Measurements from ENCODE around the gene RARRES2. TPM values are rescaled to one million over a fixed set of nuclear protein-coding genes. Genes with fewer than 3 reads are reported as not detected.

The RARRES2 gene
- polyA plus RNA-seq, 2 of the 4 experiments (the other 2 are of a cell fraction) = not detected

GRCh38 chr7:150343225-150343624 lies 1.8 kb upstream of the RARRES2 start:
- ChIA-PET POLR2A (no interaction called here), CTCF (interaction anchor here (1.2 to 2.7 kb wide), 2 partner anchors 13 to 15 kb away, joined by 4 to 11 read pairs; no protein-coding TSS in a partner anchor)
- peaks cover 16% of the 10 kb centered on the region; the same call in 1 of the 3 replicates for H3K9me3 ChIP-seq
- H3K4me1 ChIP-seq = no peaks in the 10 kb centered on the region
- FAIRE-seq (no peak), DNase-seq (ENCODE audit: low read depth in 1 of 2, low spot score in 1 of 2) (no peak), ATAC-seq (no peak)
- H3K4me3 ChIP-seq = no peak overlapping the region
- no peak overlapping the region for H3K27ac ChIP-seq
- TF ChIP-seq RFX5 (IDR thresholded peaks at IDR 0.05) (no peak), EHMT2 (IDR thresholded peaks at IDR 0.05; ENCODE audit: low read depth) (no peak)
- H3K4me2 ChIP-seq = no peak overlapping the region
- 0% methylated on average over 2 of the region's 2 CpGs for WGBS (ENCODE audit: missing lambda C conversion rate)

GRCh38 chr7:150342121-150342408 lies 636 bp upstream of the RARRES2 start:
- ChIA-PET CTCF (interaction anchor here (1.2 to 2.7 kb wide), 2 partner anchors 14 to 16 kb away, joined by 4 to 11 read pairs; no protein-coding TSS in a partner anchor), POLR2A (no interaction called here)
- Histone ChIP-seq H3K27ac (no peak overlapping the region), H3K9me3 (peaks cover 16% of the 10 kb centered on the region; the same call in 1 of the 3 replicates), H3K4me2 (no peak overlapping the region), H3K4me3 (no peak overlapping the region), H3K4me1 (no peaks in the 10 kb centered on the region)
- no peak for FAIRE-seq
- no peak for TF ChIP-seq ATOH8 (CRISPR knock-in tag; IDR thresholded peaks at IDR 0.05; ENCODE audit: low read depth)
- TF ChIP-seq HDAC2 (IDR thresholded peaks at IDR 0.05) = no peak
- TF ChIP-seq HOXB13 (CRISPR knock-in tag; IDR thresholded peaks at IDR 0.05; ENCODE audit: low read depth) = no peak
- TF ChIP-seq FOSB (CRISPR knock-in tag; IDR thresholded peaks at IDR 0.05) = no peak
- TF ChIP-seq ZSCAN20 (CRISPR knock-in tag; IDR thresholded peaks at IDR 0.05) = no peak
- no peak for TF ChIP-seq BCL3 (IDR thresholded peaks at IDR 0.05)
- TF ChIP-seq HEYL (CRISPR knock-in tag; IDR thresholded peaks at IDR 0.05) = no peak
- no peak for TF ChIP-seq MAZ (IDR thresholded peaks at IDR 0.05; ENCODE audit: borderline replicate concordance, low read depth, low read length)
- TF ChIP-seq RNF2 (IDR thresholded peaks at IDR 0.05; ENCODE audit: borderline replicate concordance, low read depth) = no peak
- no peak for TF ChIP-seq HMGXB4 (CRISPR knock-in tag; IDR thresholded peaks at IDR 0.05; ENCODE audit: borderline replicate concordance)
- TF ChIP-seq FOXS1 (CRISPR knock-in tag; IDR thresholded peaks at IDR 0.05) = no peak
- TF ChIP-seq SMC3 (IDR thresholded peaks at IDR 0.05) = no peak
- no peak for TF ChIP-seq RARB (CRISPR knock-in tag; IDR thresholded peaks at IDR 0.05)
- TF ChIP-seq NFE2L2 (conservative IDR thresholded peaks at IDR 0.05; ENCODE audit: low read length) = no peak
- no peak for TF ChIP-seq RCOR1 (IDR thresholded peaks at IDR 0.05; ENCODE audit: low read depth, low read length)
- TF ChIP-seq MAX (IDR thresholded peaks at IDR 0.05) = no peak
- TF ChIP-seq, protein P1, sequence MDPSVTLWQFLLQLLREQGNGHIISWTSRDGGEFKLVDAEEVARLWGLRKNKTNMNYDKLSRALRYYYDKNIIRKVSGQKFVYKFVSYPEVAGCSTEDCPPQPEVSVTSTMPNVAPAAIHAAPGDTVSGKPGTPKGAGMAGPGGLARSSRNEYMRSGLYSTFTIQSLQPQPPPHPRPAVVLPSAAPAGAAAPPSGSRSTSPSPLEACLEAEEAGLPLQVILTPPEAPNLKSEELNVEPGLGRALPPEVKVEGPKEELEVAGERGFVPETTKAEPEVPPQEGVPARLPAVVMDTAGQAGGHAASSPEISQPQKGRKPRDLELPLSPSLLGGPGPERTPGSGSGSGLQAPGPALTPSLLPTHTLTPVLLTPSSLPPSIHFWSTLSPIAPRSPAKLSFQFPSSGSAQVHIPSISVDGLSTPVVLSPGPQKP (IDR thresholded peaks at IDR 0.05; ENCODE audit: low read depth, low read length) = no peak
- WGBS (ENCODE audit: missing lambda C conversion rate) = 63% methylated on average over 9 of the region's 9 CpGs
- DNase-seq (ENCODE audit: low read depth in 1 of 2, low spot score in 1 of 2) = no peak
- ATAC-seq = no peak

- FAIRE-seq = no peak
- CTCF ChIA-PET = interaction anchor here (0.9 kb wide), 1 partner anchor 15 kb away, joined by 3 read pairs; no protein-coding TSS in a partner anchor
- WGBS (ENCODE audit: missing lambda C conversion rate) = 76% methylated on average over 6 of the region's 29 CpGs
- POLR2A ChIA-PET = no interaction called here
- Histone ChIP-seq H3K4me1 (no peaks in the 10 kb centered on the region), H3K4me2 (no peak overlapping the region), H3K27ac (no peak overlapping the region), H3K9me3 (peaks cover 16% of the 10 kb centered on the region; the same call in 1 of the 3 replicates), H3K4me3 (no peak overlapping the region)
- DNase-seq (ENCODE audit: low read depth in 1 of 2, low spot score in 1 of 2) = no peak
- no peak for ATAC-seq
- TF ChIP-seq ZSCAN20 (CRISPR knock-in tag; IDR thresholded peaks at IDR 0.05) (no peak), ZNF302 (CRISPR knock-in tag; IDR thresholded peaks at IDR 0.05) (no peak), RFX5 (IDR thresholded peaks at IDR 0.05) (no peak), GATA3 (IDR thresholded peaks at IDR 0.05; ENCODE audit: borderline replicate concordance) (no peak), FOSB (CRISPR knock-in tag; IDR thresholded peaks at IDR 0.05) (no peak), RNF2 (IDR thresholded peaks at IDR 0.05; ENCODE audit: borderline replicate concordance, low read depth) (no peak), BHLHE40 (IDR thresholded peaks at IDR 0.05; ENCODE audit: low read depth, low read length) (no peak), KDM5A (IDR thresholded peaks at IDR 0.05) (no peak), ESRRA (IDR thresholded peaks at IDR 0.05; ENCODE audit: borderline replicate concordance, low read length) (no peak), NPAS2 (CRISPR knock-in tag; IDR thresholded peaks at IDR 0.05; ENCODE audit: borderline replicate concordance) (no peak)
Measured at GRCh38 chr7:150340875-150341262, 560 bp downstream of the RARRES2 start.

All from A549 (cell line).